SK-N-SH (cell line): Measurements from ENCODE around the gene CHDH. TPM values are rescaled to one million over a fixed set of nuclear protein-coding genes. Genes with fewer than 3 reads are reported as not detected.

Experiments used
- CTCF ChIA-PET: fragments of 300-600, 350-600 bp; formaldehyde crosslinking; extraction: SDS; loops from one replicate; lab custom pipeline; 2021; lab: Yijun Ruan, JAX
- POLR2A ChIA-PET: fragments of 350-600 bp; sonication (Branson Sonifier 250); formaldehyde crosslinking; extraction: SDS; loops from one replicate; lab custom pipeline; 2020; ENCODE audit warnings: antibody characterized with exemption, inconsistent platforms; lab: Yijun Ruan, JAX
- DNase-seq: peaks from one replicate; pipeline ENCODE4 v3.0.0; 2012
- H2AFZ ChIP-seq: fragments of 200-600 bp; sonication (generic); 2 replicates; pipeline ENCODE4 v1.8.1; 2016; ENCODE audit warnings: antibody characterized with exemption, mild to moderate bottlenecking, low read depth
- H3F3A ChIP-seq: fragments of 200-600 bp; sonication (generic); replicated peaks from 2 replicates; pipeline ENCODE3; 2016; ENCODE audit warnings: antibody characterized with exemption, mild to moderate bottlenecking; ENCODE audit not compliant: insufficient read depth
- H3K27ac ChIP-seq, 2 experiments: fragments of 200-500 bp in 1 of 2; fragments of 200-600 bp in 1 of 2; sonication (Bioruptor generic) in 1 of 2; sonication (generic), shearing (Covaris generic) in 1 of 2; 2 replicates each; pipeline versions ENCODE4 v1.5.1 to v1.6.1; 2014 to 2016; ENCODE audit warnings: low read depth in 2 of 2, inconsistent platforms in 1 of 2, low read length in 1 of 2, mild to moderate bottlenecking in 1 of 2, mixed read lengths in 1 of 2
- H3K27me3 ChIP-seq: fragments of 200-600 bp; sonication (generic), shearing (Covaris generic); 2 replicates; pipeline ENCODE4 v1.6.1; 2016; ENCODE audit warnings: mixed run types; ENCODE audit not compliant: insufficient read depth
- H3K36me3 ChIP-seq, 2 experiments: fragments of 200-500 bp in 1 of 2; fragments of 200-600 bp in 1 of 2; sonication (Bioruptor generic) in 1 of 2; sonication (generic) in 1 of 2; replicated peaks in 1 of 2; 2 replicates each; pipeline versions ENCODE3 to v1.5.1; 2014 to 2016; ENCODE audit warnings: low read length in 1 of 2, mild to moderate bottlenecking in 1 of 2; ENCODE audit not compliant: insufficient read depth in 2 of 2, control insufficient read depth in 1 of 2
- H3K4me1 ChIP-seq, 2 experiments: fragments of 200-500 bp in 1 of 2; fragments of 200-600 bp in 1 of 2; sonication (Bioruptor generic) in 1 of 2; sonication (generic), shearing (Covaris generic) in 1 of 2; 2 replicates each; pipeline versions ENCODE4 v1.5.1 to v1.6.1; 2014 to 2016; ENCODE audit warnings: low read depth in 1 of 2, low read length in 1 of 2, mixed run types in 1 of 2; ENCODE audit not compliant: insufficient read depth in 2 of 2, control insufficient read depth in 1 of 2
- H3K4me2 ChIP-seq: fragments of 200-600 bp; sonication (generic), shearing (Covaris generic); 2 replicates; pipeline ENCODE4 v1.6.1; 2017; ENCODE audit warnings: mixed run types
- H3K4me3 ChIP-seq, 2 experiments: fragments of 200-500 bp in 1 of 2; fragments of 200-600 bp in 1 of 2; sonication (Bioruptor generic) in 1 of 2; sonication (generic), shearing (Covaris generic) in 1 of 2; 2 replicates each; pipeline versions ENCODE4 v1.5.1 to v1.8.1; 2014 to 2016; ENCODE audit warnings: low read depth in 2 of 2, inconsistent platforms in 1 of 2, low read length in 1 of 2, mild to moderate bottlenecking in 1 of 2, mixed read lengths in 1 of 2, moderate library complexity in 1 of 2
- H3K79me2 ChIP-seq: fragments of 200-600 bp; sonication (generic); 2 replicates; pipeline ENCODE4 v1.8.1; 2017; ENCODE audit warnings: mild to moderate bottlenecking; ENCODE audit not compliant: insufficient read depth
- H3K9ac ChIP-seq: fragments of 200-600 bp; sonication (generic); 2 replicates; pipeline ENCODE4 v1.6.1; 2017; ENCODE audit warnings: mixed run types
- H3K9me2 ChIP-seq: fragments of 200-600 bp; sonication (generic); 2 replicates; pipeline ENCODE4 v1.6.1; 2017; ENCODE audit warnings: mixed run types
- H3K9me3 ChIP-seq: fragments of 200-600 bp; sonication (generic); 2 replicates; pipeline ENCODE4 v1.6.1; 2017; ENCODE audit warnings: mixed run types, mild to moderate bottlenecking, moderate library complexity
- H4K20me1 ChIP-seq: fragments of 200-600 bp; sonication (generic); 2 replicates; pipeline ENCODE4 v1.6.1; 2017; ENCODE audit warnings: mild to moderate bottlenecking, mixed run types; ENCODE audit not compliant: insufficient read depth
- FOXJ3 ChIP-seq: sonication (generic); formaldehyde crosslinking; IDR thresholded peaks from 2 replicates; pipeline ENCODE4 v1.5.1; 2020; ENCODE audit warnings: mild to moderate bottlenecking, missing genetic modification reagents
- FOXM1 ChIP-seq: IDR thresholded peaks from 2 replicates; pipeline ENCODE4 v1.4.0; 2012; ENCODE audit warnings: low read depth, mild to moderate bottlenecking
- GABPA ChIP-seq: IDR thresholded peaks from 2 replicates; pipeline ENCODE4 v1.4.0; 2012; ENCODE audit warnings: low read depth, mild to moderate bottlenecking
- MXI1 ChIP-seq: IDR thresholded peaks from 2 replicates; pipeline ENCODE4 v1.6.1; 2012; ENCODE audit warnings: mild to moderate bottlenecking, low read depth, low read length, improper control_type of control experiment
- NRF1 ChIP-seq: IDR thresholded peaks from 2 replicates; pipeline ENCODE4 v1.6.1; 2012; ENCODE audit warnings: low read depth, mild to moderate bottlenecking, low read length
- RAD21 ChIP-seq: IDR thresholded peaks from 2 replicates; pipeline ENCODE4 v1.6.1; 2012; ENCODE audit warnings: mild to moderate bottlenecking, low read length
- RFX5 ChIP-seq: IDR thresholded peaks from 2 replicates; pipeline ENCODE4 v1.6.1; 2012; ENCODE audit warnings: mild to moderate bottlenecking, improper control_type of control experiment, low read length
- SMC3 ChIP-seq: IDR thresholded peaks from 2 replicates; pipeline ENCODE4 v1.6.1; 2012; ENCODE audit warnings: low read depth, low read length, improper control_type of control experiment
- WGBS: methylation state at CpG from one replicate; pipeline ENCODE4 v1.1.6; 2017; ENCODE audit warnings: low lambda C conversion rate; 5-methylcytosine and 5-hydroxymethylcytosine counted together
- polyA plus RNA-seq, 3 experiments: library from polyadenylated mRNA; depleted of rRNA; stranded (reverse); fragments of >200 nt; gene quantifications; 2 replicates each; pipeline ENCODE4 v1.2.3, GENCODE V29; 2012
- TF ChIP-seq, protein P1 (sequence below): IDR thresholded peaks from 2 replicates; pipeline ENCODE4 v1.4.0; 2012; ENCODE audit warnings: low read depth, borderline replicate concordance
- TF ChIP-seq, protein P2 (sequence below): fragments of 150-350 bp; IDR thresholded peaks from 2 replicates; pipeline ENCODE4 v1.6.1; 2016; ENCODE audit warnings: mild to moderate bottlenecking, low read depth, low read length

The CHDH gene
- polyA plus RNA-seq, 1 of the 3 experiments (the other 2 are of a cell fraction): 0.33 TPM

GRCh38 chr3:53829605-53830004 lies 16.6 kb downstream of the CHDH start:
- no peaks in the 10 kb centered on the region for H3K79me2 ChIP-seq
- no peak overlapping the region for H3K9ac ChIP-seq
- no peak overlapping the region for H3K4me3 ChIP-seq
- no peaks in the 10 kb centered on the region for H3K27me3 ChIP-seq
- H3K4me1 ChIP-seq: peaks cover 0 to 4% of the 10 kb centered on the region in 2 experiments; a peak in 1 of 4 replicates
- DNase-seq: no peak
- no peak overlapping the region for H2AFZ ChIP-seq
- H3F3A ChIP-seq: no peaks in the 10 kb centered on the region
- H3K9me2 ChIP-seq: no peaks in the 10 kb centered on the region
- no peaks in the 10 kb centered on the region for H3K36me3 ChIP-seq
- H3K27ac ChIP-seq: no peak overlapping the region
- H4K20me1 ChIP-seq: no peaks in the 10 kb centered on the region
- H3K9me3 ChIP-seq: no peaks in the 10 kb centered on the region
- ChIA-PET CTCF (no interaction called here), POLR2A (no interaction called here)
- WGBS: 61% methylated on average over 2 of the region's 2 CpGs
- TF ChIP-seq MXI1 (no peak), FOXM1 (no peak), FOXJ3 (no peak), GABPA (no peak)
- TF ChIP-seq, protein P1, sequence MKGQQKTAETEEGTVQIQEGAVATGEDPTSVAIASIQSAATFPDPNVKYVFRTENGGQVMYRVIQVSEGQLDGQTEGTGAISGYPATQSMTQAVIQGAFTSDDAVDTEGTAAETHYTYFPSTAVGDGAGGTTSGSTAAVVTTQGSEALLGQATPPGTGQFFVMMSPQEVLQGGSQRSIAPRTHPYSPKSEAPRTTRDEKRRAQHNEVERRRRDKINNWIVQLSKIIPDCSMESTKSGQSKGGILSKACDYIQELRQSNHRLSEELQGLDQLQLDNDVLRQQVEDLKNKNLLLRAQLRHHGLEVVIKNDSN: no peak
- H3K4me2 ChIP-seq: no peak overlapping the region

DNA sequence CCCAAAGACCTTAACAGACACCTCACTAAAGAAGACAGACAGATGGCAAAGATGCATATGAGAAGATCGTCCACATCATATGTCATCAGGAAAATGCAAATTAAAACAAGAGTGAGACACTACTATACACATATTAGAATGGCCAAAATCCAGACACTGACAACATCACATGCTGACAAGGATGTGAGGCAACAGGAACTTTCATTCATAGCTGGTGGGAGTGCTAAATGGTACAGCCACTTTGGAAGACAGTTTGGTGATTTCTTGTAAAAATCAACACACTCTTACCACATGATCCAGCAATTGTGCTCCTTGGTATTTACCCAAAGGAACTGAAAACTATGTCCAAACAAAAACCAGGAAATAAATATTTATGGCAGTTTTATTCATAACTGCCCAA lies 17.6 kb downstream of the CHDH start:
- H4K20me1 ChIP-seq: no peaks in the 10 kb centered on the region
- DNase-seq: no peak
- H3K9me2 ChIP-seq: no peaks in the 10 kb centered on the region
- peaks cover 0 to 4% of the 10 kb centered on the region in 2 experiments; a peak in 1 of 4 replicates for H3K4me1 ChIP-seq
- H3K9me3 ChIP-seq: no peaks in the 10 kb centered on the region
- ChIA-PET POLR2A (no interaction called here), CTCF (interaction anchor here (1.4 kb wide), 1 partner anchor 12 kb away, joined by 3 read pairs; no protein-coding TSS in a partner anchor)
- H3F3A ChIP-seq: no peaks in the 10 kb centered on the region
- H3K27ac ChIP-seq: no peak overlapping the region
- H3K4me3 ChIP-seq: no peak overlapping the region
- H3K27me3 ChIP-seq: no peaks in the 10 kb centered on the region
- 46% methylated on average over 1 of the region's 1 CpG for WGBS
- TF ChIP-seq, protein P2, sequence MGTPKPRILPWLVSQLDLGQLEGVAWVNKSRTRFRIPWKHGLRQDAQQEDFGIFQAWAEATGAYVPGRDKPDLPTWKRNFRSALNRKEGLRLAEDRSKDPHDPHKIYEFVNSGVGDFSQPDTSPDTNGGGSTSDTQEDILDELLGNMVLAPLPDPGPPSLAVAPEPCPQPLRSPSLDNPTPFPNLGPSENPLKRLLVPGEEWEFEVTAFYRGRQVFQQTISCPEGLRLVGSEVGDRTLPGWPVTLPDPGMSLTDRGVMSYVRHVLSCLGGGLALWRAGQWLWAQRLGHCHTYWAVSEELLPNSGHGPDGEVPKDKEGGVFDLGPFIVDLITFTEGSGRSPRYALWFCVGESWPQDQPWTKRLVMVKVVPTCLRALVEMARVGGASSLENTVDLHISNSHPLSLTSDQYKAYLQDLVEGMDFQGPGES: no peak
- TF ChIP-seq FOXJ3: no peak
- TF ChIP-seq SMC3: no peak
- no peak for TF ChIP-seq RAD21
- TF ChIP-seq RFX5: no peak
- TF ChIP-seq, protein P1: no peak
- TF ChIP-seq MXI1: no peak
- no peak for TF ChIP-seq NRF1
- no peak overlapping the region for H3K9ac ChIP-seq
- no peaks in the 10 kb centered on the region for H3K36me3 ChIP-seq
- no peaks in the 10 kb centered on the region for H3K79me2 ChIP-seq
- no peak overlapping the region for H2AFZ ChIP-seq
- no peak overlapping the region for H3K4me2 ChIP-seq
